Fibroblast of the conjunctiva (primary cell): ENCODE data around the gene CAVIN1.
"Not testable (repeated sequence)": the region's sequence is repeated elsewhere in the genome, so short reads cannot be mapped to it uniquely, and the experiment has no call there.

Source experiments
- DNase-seq: peaks from one replicate; pipeline ENCODE4 v3.0.0-alpha.2; 2010; ENCODE audit warnings: low read depth

The CAVIN1 gene

GRCh38 chr17:42422958-42423712, at the start of gene CAVIN1:
Gene CAVIN1 (minus strand): TSS chr17:42423256. CDS start chr17:42423097, 159 bp downstream.
- peak; percentile 97 for DNase-seq

- DNase-seq = no peak
Measured at GRCh38 chr17:42467889-42468288, 44.8 kb upstream of the CAVIN1 start.

GRCh38 chr17:42463976-42464400, 40.9 kb upstream of the CAVIN1 start:
- DNase-seq = no peak

- DNase-seq = no peak
Measured at GRCh38 chr17:42460371-42460770, 37.3 kb upstream of the CAVIN1 start.

GRCh38 chr17:42459801-42460281, 36.8 kb upstream of the CAVIN1 start:
- no peak for DNase-seq

GRCh38 chr17:42459256-42459800, 36.3 kb upstream of the CAVIN1 start:
- DNase-seq = no peak

GRCh38 chr17:42458497-42459255, 35.6 kb upstream of the CAVIN1 start, which contains the start of gene ATP6V0A1:
Gene ATP6V0A1 (plus strand): TSS chr17:42458878. CDS start chr17:42460895, 2,017 bp downstream.
- peak; percentile 65 for DNase-seq

- no peak for DNase-seq
Measured at GRCh38 chr17:42457107-42457792, 34.2 kb upstream of the CAVIN1 start.

- no peak for DNase-seq
Measured at GRCh38 chr17:42456223-42457106, 33.4 kb upstream of the CAVIN1 start.

- not testable (repeated sequence) for DNase-seq
Measured at GRCh38 chr17:42454987-42455386, 31.9 kb upstream of the CAVIN1 start.

- no peak for DNase-seq
Measured at GRCh38 chr17:42453439-42453838, 30.4 kb upstream of the CAVIN1 start.

- not testable (repeated sequence) for DNase-seq
Measured at GRCh38 chr17:42451270-42451669, 28.2 kb upstream of the CAVIN1 start.

- DNase-seq = not testable (repeated sequence)
Measured at GRCh38 chr17:42449838-42450237, 26.8 kb upstream of the CAVIN1 start.

- not testable (repeated sequence) for DNase-seq
Measured at GRCh38 chr17:42449176-42449575, 26.1 kb upstream of the CAVIN1 start.

GRCh38 chr17:42442196-42442565, 19.1 kb upstream of the CAVIN1 start:
- DNase-seq = no peak

- no peak for DNase-seq
Measured at GRCh38 chr17:42441371-42442195, 18.5 kb upstream of the CAVIN1 start.

- DNase-seq = no peak
Measured at GRCh38 chr17:42438600-42439567, 15.8 kb upstream of the CAVIN1 start.

GRCh38 chr17:42436391-42436790, 13.3 kb upstream of the CAVIN1 start:
- DNase-seq = peak; percentile 94

GRCh38 chr17:42431758-42432161, 8.7 kb upstream of the CAVIN1 start:
- DNase-seq = no peak
